OCI-LY7 (cell line): Measurements from ENCODE around the gene MRPL3. TPM values are rescaled to one million over a fixed set of nuclear protein-coding genes. Genes with fewer than 3 reads are reported as not detected.

Experiments
- BruUV-seq: library from RNA; stranded (reverse); fragments of 400-500 nt; replicated peaks from 2 replicates; lab custom pipeline; 2021; lab: Mats Ljungman, UMichigan
- CTCF ChIA-PET: fragments of 300-600 bp; sonication (Branson Sonifier 250); formaldehyde crosslinking; loops from one replicate; lab custom pipeline; 2022; ENCODE audit warnings: antibody characterized with exemption; ENCODE audit not compliant: unreplicated experiment; lab: Charles Lee
- POLR2A ChIA-PET: fragments of 300-600 bp; sonication (Branson Sonifier 250); formaldehyde crosslinking; loops from one replicate; lab custom pipeline; 2022; ENCODE audit warnings: antibody characterized with exemption; lab: Charles Lee
- DNase-seq: peaks from one replicate; pipeline ENCODE4 v3.0.0-alpha.2; 2015; ENCODE audit warnings: low spot score
- H2AFZ ChIP-seq: fragments of 200-600 bp; sonication (generic), shearing (Covaris generic); 2 replicates; pipeline ENCODE4 v1.6.1; 2014; ENCODE audit warnings: mild to moderate bottlenecking, antibody characterized with exemption, low read length, moderate library complexity
- H3K27ac ChIP-seq: fragments of 200-600 bp; sonication (generic); 2 replicates; pipeline ENCODE4 v1.5.1; 2014; ENCODE audit warnings: mixed run types, low read depth, mild to moderate bottlenecking, moderate library complexity, low read length, inconsistent platforms; ENCODE audit not compliant: poor library complexity, severe bottlenecking
- H3K36me3 ChIP-seq: fragments of 200-600 bp; sonication (generic); 2 replicates; pipeline ENCODE4 v1.6.1; 2014; ENCODE audit warnings: mild to moderate bottlenecking, antibody characterized with exemption, low read length, moderate library complexity, mixed read lengths; ENCODE audit not compliant: insufficient read depth
- H3K4me1 ChIP-seq: fragments of 200-600 bp; sonication (generic); 2 replicates; pipeline ENCODE4 v1.5.1; 2014; ENCODE audit warnings: mild to moderate bottlenecking, low read length; ENCODE audit not compliant: insufficient read depth, poor library complexity, severe bottlenecking
- H3K4me2 ChIP-seq: fragments of 200-600 bp; sonication (generic); 2 replicates; pipeline ENCODE4 v1.6.1; 2014; ENCODE audit warnings: mild to moderate bottlenecking, low read length
- H3K4me3 ChIP-seq: fragments of 200-600 bp; sonication (generic); 2 replicates; pipeline ENCODE4 v1.5.1; 2014; ENCODE audit warnings: mild to moderate bottlenecking, low read depth, low read length; ENCODE audit not compliant: poor library complexity, severe bottlenecking
- H3K79me2 ChIP-seq: fragments of 200-600 bp; sonication (generic); 2 replicates; pipeline ENCODE4 v1.6.1; 2016; ENCODE audit warnings: low read depth, mild to moderate bottlenecking, low read length, moderate library complexity, mixed read lengths; ENCODE audit not compliant: insufficient read depth
- H3K9me2 ChIP-seq: fragments of 200-600 bp; sonication (generic); 2 replicates; pipeline ENCODE4 v1.6.1; 2016; ENCODE audit warnings: mild to moderate bottlenecking, low read length, mixed read lengths; ENCODE audit not compliant: insufficient read depth
- H3K9me3 ChIP-seq: fragments of 200-600 bp; sonication (generic); 2 replicates; pipeline ENCODE4 v1.6.1; 2014; ENCODE audit warnings: mild to moderate bottlenecking, mixed run types, low read length, mixed read lengths
- H4K20me1 ChIP-seq: fragments of 200-600 bp; sonication (generic); 2 replicates; pipeline ENCODE4 v1.6.1; 2014; ENCODE audit warnings: mild to moderate bottlenecking, antibody characterized with exemption, low read length, moderate library complexity, mixed read lengths; ENCODE audit not compliant: insufficient read depth
- CTCF ChIP-seq: fragments of 200-600 bp; sonication (generic); conservative IDR thresholded peaks from 2 replicates; pipeline ENCODE4 v1.5.1; 2014; ENCODE audit warnings: mild to moderate bottlenecking, antibody characterized with exemption, low read length, moderate library complexity, mixed read lengths
- EZH2phosphoT487 ChIP-seq: fragments of 200-600 bp; sonication (generic); IDR thresholded peaks from 2 replicates; pipeline ENCODE4 v1.6.1; 2018; ENCODE audit warnings: low read depth, borderline replicate concordance, mild to moderate bottlenecking, mixed run types, antibody characterized with exemption, low read length, moderate library complexity, mixed read lengths
- intact Hi-C: fragments of 100-400 bp; cut with micrococcal nuclease; formaldehyde crosslinking; loops from one replicate; pipeline ENCODE4 v1.10.0; 2022; ENCODE audit not compliant: unreplicated experiment
- total RNA-seq, 2 experiments: library from RNA; depleted of rRNA in 1 of 2; stranded (reverse); fragments of >200 nt in 1 of 2; shearing (Covaris generic) in 1 of 2; gene quantifications; 2 replicates each; pipeline ENCODE4 v1.2.3, GENCODE V29; 2014 to 2022

Gene MRPL3
- total RNA-seq, 2 experiments from 2014 or later = 121 to 133 TPM

- DNase-seq = no peak
- TF ChIP-seq EZH2phosphoT487 (no peak), CTCF (no peak)
- ChIA-PET POLR2A (interaction anchor here (1.2 to 1.4 kb wide), 2 partner anchors 13 to 17 kb away, joined by 3 to 8 read pairs; no protein-coding TSS in a partner anchor), CTCF (no interaction called here)
- no TSS peak for BruUV-seq
- Histone ChIP-seq H3K79me2 (peaks cover 37% of the 10 kb centered on the region), H4K20me1 (peaks cover 6% of the 10 kb centered on the region), H3K27ac (peak overlapping the region; percentile 32), H3K4me3 (peak overlapping the region; percentile 35), H3K9me2 (no peaks in the 10 kb centered on the region), H3K4me1 (peaks cover 26% of the 10 kb centered on the region), H3K4me2 (peak overlapping the region; percentile 60), H2AFZ (no peak overlapping the region), H3K36me3 (peaks cover 94% of the 10 kb centered on the region), H3K9me3 (no peaks in the 10 kb centered on the region)
- intact Hi-C loops = no loop called here
Measured at GRCh38 chr3:131484496-131485111, 18.2 kb downstream of the MRPL3 start.

DNA sequence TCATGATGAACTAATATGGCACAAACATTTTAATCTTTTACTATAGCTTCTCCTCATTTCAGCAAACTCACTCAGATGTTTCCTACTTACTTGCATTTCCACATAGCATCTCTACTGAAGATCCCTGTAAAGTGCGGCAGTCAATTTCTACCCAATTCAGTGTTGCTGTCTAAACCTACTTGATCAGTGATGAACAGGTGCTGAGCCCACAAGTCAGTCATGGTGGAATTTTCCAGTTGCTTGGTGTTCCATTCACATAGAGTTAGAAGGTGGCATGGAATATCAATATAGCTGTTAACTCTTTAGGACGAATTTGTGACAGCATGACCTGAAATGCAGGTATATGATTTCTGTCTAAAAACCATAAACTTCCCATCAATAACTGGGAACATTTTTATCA is 22.7 kb downstream of the MRPL3 start:
- peaks cover 18% of the 10 kb centered on the region for H3K4me1 ChIP-seq
- H3K4me3 ChIP-seq = no peak overlapping the region
- POLR2A ChIA-PET = interaction anchor here (1.7 to 1.8 kb wide), 2 partner anchors 8 to 14 kb away, joined by 4 to 7 read pairs; no protein-coding TSS in a partner anchor
- intact Hi-C loops = no loop called here
- CTCF ChIA-PET = no interaction called here
- peaks cover 6% of the 10 kb centered on the region for H4K20me1 ChIP-seq
- no peak overlapping the region for H2AFZ ChIP-seq
- no peaks in the 10 kb centered on the region for H3K9me2 ChIP-seq
- peaks cover 40% of the 10 kb centered on the region for H3K79me2 ChIP-seq
- TF ChIP-seq EZH2phosphoT487 = no peak
- no peak for TF ChIP-seq CTCF
- no peak overlapping the region for H3K27ac ChIP-seq
- H3K9me3 ChIP-seq = no peaks in the 10 kb centered on the region
- H3K4me2 ChIP-seq = no peak overlapping the region
- peaks cover 96% of the 10 kb centered on the region for H3K36me3 ChIP-seq
- no peak for DNase-seq
- BruUV-seq = no TSS peak

- no peak for TF ChIP-seq CTCF
- TF ChIP-seq EZH2phosphoT487 = no peak
- no peak for DNase-seq
- no TSS peak for BruUV-seq
- Histone ChIP-seq H2AFZ (no peak overlapping the region), H3K79me2 (peaks cover 44% of the 10 kb centered on the region), H3K4me2 (no peak overlapping the region), H3K9me3 (no peaks in the 10 kb centered on the region), H3K27ac (no peak overlapping the region), H3K4me3 (no peak overlapping the region), H3K4me1 (peaks cover 14% of the 10 kb centered on the region), H4K20me1 (peaks cover 9% of the 10 kb centered on the region; the same call in 1 of the 2 replicates), H3K9me2 (no peaks in the 10 kb centered on the region), H3K36me3 (peaks cover 92% of the 10 kb centered on the region)
- ChIA-PET CTCF (no interaction called here), POLR2A (no interaction called here)
- intact Hi-C loops = no loop called here
Measured at GRCh38 chr3:131477813-131478212, 25.0 kb downstream of the MRPL3 start.
